Measurements from ENCODE around the gene SNAPC2.
A peak's percentile ranks its signal among the peaks of the same experiment; 100 is the strongest.
"Not testable (repeated sequence)": the region's sequence is repeated elsewhere in the genome, so short reads cannot be mapped to it uniquely, and the experiment has no call there.

The SNAPC2 gene

GRCh38 chr19:7888826-7889217 is 31.3 kb upstream of the SNAPC2 start:
- no peak for DNase-seq

- not testable (repeated sequence) for DNase-seq
These were observed 26.6 kb upstream of the SNAPC2 start for GRCh38 chr19:7893362-7894101.

DNA sequence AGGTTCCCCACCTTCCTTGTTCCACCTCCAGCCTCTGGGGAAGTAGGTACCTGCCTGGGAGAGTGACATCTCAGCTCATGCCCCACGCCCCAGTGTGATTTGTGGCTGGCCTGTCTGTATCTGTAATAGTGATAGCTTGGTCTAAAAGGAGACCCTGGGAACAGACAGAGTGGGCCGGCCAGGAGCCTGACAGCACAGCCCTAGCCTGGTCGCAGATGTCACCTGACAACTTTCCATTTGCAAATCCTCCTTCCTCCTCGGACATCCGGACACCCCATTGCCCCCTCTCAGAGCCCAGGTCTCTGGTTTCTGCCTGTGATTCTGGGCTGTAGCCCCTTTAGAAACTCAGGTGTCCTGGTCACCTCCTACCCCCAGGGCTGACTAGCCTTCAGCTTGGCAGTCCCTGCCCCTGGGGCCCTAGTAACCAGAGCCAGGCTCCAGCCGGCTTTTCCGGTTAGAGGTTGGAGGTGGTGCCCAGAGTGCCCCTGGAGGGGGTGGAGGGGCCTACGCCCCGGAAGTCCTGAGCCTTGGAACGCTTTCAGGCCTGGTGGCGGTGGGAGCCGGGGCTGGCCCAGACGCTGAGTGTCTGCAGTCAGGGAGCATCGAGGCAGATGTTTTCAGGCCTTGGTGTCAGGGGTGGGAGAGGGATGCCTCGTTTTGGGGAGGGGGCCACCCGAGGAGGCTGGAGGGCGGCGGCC is 25.4 kb upstream of the SNAPC2 start:
- DNase-seq = no peak

DNA sequence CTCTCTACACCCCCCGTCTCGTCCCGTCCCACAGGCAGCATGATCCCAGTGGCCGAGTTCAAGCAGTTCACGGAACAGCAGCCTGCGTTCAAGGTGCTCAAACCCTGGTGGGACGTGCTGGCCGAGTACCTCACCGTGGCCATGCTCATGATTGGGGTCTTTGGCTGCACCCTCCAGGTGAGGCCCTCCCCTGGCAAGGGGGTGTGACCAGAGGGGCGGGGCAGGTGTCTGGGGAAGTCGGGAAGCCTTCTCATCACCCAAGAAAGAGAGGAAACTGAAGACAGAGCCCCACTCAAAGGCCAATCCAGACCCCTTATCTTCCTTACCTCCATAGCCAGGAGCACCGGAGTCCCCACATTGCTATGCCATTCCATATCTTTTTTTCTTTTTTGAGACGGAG is 24.6 kb upstream of the SNAPC2 start:
- DNase-seq = no peak

GRCh38 chr19:7897292-7897691 is 22.8 kb upstream of the SNAPC2 start:
- DNase-seq = no peak

GRCh38 chr19:7898967-7899366 is 21.2 kb upstream of the SNAPC2 start:
- DNase-seq = no peak

DNA sequence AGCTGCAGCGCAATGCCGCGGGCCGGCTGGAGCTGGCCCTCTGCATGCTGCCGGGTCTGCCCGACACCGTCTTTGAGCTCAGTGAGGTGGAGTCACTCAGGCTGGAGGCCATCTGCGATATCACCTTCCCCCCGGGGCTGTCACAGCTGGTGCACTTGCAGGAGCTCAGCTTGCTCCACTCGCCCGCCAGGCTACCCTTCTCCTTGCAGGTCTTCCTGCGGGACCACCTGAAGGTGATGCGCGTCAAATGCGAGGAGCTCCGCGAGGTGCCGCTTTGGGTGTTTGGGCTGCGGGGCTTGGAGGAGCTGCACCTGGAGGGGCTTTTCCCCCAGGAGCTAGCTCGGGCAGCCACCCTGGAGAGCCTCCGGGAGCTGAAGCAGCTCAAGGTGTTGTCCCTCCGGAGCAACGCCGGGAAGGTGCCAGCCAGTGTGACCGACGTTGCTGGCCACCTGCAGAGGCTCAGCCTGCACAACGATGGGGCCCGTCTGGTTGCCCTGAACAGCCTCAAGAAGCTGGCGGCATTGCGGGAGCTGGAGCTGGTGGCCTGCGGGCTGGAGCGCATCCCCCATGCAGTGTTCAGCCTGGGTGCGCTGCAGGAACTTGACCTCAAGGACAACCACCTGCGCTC is 20.3 kb upstream of the SNAPC2 start:
- DNase-seq = no peak

DNA sequence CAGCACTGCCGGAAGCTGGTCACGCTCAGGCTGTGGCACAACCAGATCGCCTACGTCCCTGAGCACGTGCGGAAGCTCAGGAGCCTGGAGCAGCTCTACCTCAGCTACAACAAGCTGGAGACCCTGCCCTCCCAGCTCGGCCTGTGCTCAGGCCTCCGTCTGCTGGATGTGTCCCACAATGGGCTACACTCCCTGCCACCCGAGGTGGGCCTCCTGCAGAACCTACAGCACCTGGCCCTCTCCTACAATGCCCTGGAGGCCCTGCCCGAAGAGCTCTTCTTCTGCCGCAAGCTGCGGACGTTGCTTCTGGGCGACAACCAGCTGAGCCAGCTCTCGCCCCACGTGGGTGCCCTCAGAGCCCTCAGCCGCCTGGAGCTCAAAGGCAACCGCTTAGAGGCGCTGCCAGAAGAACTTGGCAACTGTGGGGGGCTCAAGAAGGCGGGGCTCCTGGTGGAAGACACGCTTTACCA is 19.7 kb upstream of the SNAPC2 start:
- DNase-seq = no peak

DNA sequence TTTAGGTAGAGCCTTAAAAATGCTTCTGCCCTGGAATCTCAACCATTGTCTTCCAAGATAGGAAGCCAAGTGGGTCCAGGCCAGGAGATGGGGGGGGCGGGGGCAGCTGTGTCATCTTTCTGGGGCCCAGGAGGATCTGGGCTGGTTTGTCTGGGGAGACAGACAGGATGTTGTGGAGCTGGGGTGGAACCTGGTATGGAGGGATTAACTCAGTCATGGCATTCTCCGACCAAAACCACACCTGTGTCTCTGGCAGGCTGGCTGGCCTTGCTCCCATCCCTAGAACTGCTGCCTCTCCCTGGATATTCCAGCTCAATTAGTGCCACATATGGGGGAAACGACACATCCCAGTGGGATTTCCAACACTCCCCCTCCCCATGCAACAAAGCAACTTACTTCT is 19.2 kb upstream of the SNAPC2 start:
- DNase-seq = no peak

DNA sequence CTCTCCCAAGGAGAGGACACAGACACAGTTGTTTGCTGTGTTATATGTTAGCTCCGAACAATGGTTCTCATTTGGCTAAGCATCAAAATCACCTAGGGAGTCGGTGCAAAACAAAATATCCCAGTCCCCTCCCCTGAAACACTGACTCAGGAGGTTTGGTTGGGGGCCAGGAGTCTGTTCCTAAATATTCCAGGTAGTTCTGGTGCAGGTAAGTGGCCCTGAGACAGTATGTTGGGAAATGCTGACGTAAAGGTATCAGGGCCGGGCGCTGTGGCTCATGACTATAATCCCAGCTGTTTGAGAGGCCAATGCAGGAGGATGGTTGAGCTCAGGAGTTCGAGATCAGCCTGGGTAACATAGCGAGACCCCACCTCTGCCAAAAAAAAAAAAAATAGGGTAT is 18.8 kb upstream of the SNAPC2 start:
- no peak for DNase-seq

- no peak for DNase-seq
These were observed 17.3 kb upstream of the SNAPC2 start for GRCh38 chr19:7902796-7903243.

- peak; percentile 100 for DNase-seq
These were observed 16.7 kb upstream of the SNAPC2 start, which contains the start of gene MAP2K7 for GRCh38 chr19:7903244-7904073. TSS of gene MAP2K7 (plus strand) at chr19:7903877. CDS start at chr19:7903945, 68 bp downstream.

DNA sequence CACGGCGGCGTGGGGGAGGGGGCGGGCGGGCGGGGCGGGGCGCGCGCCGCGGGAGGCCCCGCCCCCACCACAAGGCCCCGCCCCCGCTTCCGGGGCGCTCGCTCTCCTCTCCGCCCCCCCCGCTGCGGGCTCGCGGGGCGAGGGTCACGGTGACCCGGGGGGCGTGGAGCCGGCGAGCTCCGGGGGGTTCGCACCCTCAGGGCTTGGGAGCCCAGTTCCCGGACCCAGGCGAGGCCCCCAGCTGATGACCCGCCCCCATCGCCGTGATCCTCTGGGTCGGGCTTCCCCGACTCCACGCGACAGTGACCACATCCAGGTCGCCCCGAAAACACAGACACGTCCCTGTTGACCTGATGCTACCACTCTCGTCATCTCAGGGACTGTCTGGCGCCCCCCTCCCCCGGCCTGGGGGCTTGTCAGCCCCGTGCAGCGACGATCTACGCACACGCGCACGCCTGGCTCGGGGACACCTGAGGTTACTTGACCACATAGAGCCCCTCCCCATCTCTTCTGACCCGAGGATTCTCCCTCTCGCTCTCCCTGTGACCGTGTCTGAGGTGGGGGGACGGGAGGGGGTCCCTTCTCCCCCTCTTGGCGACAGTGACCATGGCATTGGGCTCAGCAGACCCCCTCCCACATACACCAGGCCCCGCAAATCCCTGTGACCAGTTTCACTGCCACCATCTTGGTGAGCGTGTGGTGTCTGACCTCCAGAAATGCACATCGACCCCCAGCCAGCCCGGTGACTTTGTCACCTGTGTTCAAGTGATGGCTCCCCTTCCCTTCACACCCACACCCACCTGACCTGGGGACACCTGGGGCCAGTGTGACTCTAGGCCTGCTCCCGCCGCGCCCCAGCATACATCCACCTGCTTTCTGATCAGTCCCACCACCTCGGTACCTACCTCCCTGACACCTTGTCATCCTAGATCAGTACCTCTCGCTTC is 15.8 kb upstream of the SNAPC2 start:
- peak; percentile 53 for DNase-seq

GRCh38 chr19:7905268-7905667 is 14.9 kb upstream of the SNAPC2 start:
- no peak for DNase-seq

DNA sequence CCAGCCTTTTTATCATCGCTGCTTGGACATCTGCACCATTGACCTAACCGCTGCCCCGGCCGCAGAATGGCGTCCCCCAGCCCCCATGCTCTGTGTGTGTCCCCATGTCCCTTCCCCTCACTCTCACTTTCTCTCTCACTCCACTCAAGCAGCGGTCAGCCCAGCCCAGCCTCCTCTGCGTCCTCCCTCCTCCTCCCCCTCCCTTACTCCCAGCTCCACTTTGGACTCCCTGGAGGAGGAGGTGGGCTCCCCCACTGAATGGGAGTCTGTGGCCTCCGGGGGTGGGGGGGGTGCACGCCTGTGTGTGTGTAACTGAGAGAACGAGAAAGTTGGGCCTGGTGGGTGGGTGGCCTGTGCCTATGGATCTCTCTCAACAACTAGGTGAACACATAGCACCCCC is 14.3 kb upstream of the SNAPC2 start:
- DNase-seq = no peak

GRCh38 chr19:7907122-7907521 is 13.0 kb upstream of the SNAPC2 start:
- no peak for DNase-seq

GRCh38 chr19:7907544-7907943 is 12.6 kb upstream of the SNAPC2 start:
- DNase-seq = no peak

GRCh38 chr19:7908078-7908699 is 11.9 kb upstream of the SNAPC2 start:
- no peak for DNase-seq

GRCh38 chr19:7908742-7909461 is 11.2 kb upstream of the SNAPC2 start:
- no peak for DNase-seq

- DNase-seq = no peak
These were observed 10.6 kb upstream of the SNAPC2 start for GRCh38 chr19:7909471-7910067.

All from activated effector memory CD4-positive, alpha-beta T cell treated with Interleukin-2 at 50 U/mL for 16 hours (primary cell).